GM18909 (cell line): ENCODE results near the gene MSANTD2.
"Not testable (repeated sequence)": the region's sequence is repeated elsewhere in the genome, so short reads cannot be mapped to it uniquely, and the experiment has no call there.

Experiments used
- ATAC-seq: cut with Tn5 transposase; IDR thresholded peaks from one replicate; pipeline ENCODE4 v1.9.1; 2021; ENCODE audit warnings: mild to moderate bottlenecking; ENCODE audit not compliant: unreplicated experiment, poor library complexity

The MSANTD2 gene

DNA sequence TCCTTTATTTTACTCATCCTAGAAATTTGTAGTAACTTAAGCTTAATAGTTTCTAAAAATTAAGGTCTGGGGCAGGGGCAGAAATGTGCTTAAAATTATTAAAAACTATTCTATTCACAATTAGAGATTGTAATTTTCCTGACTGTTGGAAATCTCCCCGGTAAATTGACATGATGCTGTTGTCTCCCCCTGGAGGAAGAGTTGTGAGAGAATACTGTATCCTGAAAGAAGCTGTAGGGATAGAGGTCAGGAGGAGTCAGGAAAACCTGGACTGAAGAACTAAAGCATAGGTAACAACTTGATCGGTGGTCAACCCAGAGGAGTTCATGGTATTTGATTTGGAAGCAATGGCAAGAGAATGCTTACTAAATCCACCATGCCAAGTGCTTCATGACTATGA is 21.9 kb downstream of the MSANTD2 start:
- no peak for ATAC-seq

DNA sequence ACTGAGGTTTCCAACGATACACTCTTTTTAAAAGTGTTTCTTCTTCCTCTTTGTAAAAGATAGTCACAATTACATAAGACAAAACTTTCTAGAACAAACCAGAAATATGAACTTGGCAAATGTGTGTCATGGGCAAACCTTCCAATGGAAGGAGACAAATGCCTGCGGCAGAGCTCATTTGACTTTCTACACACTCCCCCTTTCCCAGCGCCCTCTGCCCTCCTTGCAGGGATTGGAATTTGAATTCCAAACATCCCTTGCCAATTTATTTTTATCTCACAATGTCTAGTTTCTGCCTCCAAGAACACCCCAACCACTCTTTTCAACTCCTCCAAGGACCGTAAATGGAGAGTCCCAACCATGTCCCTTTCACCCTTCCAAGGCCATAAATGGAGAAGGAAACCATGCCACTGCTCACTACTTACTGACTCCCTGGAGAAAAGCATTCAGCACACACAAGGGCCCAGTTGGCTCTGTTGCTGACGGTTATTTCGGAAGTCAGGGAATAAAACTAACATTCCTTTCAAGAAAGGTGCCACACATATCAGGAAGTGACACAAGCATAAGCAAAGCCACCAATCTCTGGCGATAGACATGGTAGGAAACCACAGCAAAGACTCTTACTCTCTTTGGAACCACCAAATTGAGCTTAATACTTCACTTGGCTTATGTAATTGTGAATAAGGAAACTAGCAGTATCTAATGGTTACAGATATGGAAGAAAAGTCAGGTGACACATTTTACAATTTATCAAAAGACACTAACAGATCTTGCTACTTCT is 23.2 kb downstream of the MSANTD2 start:
- no peak for ATAC-seq

DNA sequence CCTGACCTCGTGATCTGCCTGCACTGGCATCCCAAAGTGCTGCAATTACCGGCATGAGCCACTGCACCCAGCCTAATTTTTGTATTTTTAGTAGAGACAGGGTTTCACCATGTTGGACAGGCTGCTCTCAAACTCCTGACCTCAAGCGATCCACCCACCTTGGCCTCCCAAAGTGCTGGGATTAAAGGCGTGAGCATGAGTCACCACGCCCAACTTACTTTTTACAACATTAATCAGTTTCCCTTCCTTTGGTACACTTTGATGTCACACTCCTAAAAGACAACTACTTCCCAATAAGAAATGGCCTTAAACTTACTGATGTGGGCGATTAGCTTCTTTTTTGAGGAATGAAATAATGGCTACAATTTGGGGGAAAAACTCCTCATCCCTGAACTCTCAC is 29.2 kb downstream of the MSANTD2 start:
- ATAC-seq, result not testable (repeated sequence)

DNA sequence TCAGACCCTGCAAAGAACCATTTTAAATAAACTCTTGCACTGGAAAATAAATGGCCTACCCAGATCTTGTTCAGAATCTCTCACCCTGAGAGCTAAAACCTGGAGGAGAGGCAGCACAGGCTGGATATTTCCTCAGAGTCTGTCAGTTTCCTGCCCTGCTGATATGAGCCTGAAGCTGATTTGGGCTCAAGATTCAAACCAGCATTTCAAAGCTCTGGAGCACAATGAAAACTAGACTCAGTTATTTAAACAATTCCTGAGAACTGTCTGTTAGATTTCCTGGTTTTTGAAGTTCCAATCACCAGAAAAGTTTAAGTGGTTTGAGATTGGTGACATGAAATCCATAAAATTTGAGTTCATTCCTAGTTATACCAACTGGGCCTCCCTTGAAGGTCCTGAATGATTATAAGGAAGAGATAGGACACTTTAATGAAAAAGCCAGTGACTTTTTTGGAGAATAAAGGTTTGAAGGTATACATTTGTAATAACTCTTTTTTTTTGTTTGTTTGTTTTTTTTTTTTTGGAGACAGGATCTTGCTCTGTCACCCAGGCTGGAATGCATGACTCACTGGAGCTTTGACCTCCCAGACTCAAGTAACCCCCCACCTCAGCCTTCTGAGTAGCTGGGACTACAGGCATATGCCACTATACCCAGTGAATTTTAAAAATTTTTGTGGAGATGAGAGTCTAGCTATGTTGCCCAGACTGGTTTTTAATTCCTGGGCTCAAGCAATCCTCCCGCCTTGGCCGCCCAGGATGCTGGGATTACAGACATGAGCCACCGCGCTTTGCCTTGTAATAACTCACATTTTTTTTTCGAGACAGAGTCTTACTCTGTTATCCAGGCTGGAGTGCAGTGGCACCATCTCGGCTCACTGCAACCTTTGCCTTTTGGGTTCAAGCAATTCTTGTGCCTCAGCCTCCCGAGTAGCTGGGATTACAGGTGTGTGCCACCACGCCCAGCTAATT is 30.1 kb downstream of the MSANTD2 start:
- ATAC-seq, result no peak

DNA sequence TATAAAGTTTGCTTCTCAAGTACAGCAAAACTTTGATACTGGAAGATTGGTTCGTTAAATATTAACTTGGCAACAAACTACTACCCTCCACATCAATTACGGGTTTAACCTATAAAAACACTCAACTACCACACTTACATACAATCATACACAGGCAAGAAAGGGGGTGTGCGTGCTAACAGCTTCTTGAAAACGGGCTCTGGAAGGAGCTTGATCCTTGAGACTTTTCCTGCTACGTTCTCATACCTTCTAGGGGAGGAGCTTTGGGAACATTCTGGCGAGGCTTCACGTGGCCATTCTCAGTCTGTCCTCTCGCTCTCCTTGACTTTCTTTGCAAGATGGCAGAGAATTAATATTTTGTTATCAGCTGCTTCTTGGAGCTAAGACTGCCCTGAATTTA is 31.3 kb downstream of the MSANTD2 start:
- no peak for ATAC-seq

DNA sequence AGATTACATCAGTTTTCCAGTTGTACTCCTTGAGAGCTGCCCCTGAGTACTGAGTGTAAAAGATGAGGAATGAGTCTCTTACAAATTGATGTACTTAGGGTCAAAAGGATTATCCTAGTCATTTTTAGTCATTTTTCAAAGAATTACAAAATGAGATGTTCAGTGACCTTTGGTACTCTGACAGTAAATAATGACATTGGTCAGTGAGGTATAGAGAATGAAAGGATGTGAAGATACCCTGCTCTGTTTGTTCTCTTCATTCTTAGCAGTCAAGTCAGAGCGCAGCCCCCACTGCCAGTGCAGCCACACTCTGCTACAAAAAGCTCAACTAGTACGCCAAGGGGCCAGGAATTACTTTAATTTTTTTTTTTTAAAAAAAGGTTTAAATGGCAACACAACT is 34.0 kb downstream of the MSANTD2 start:
- no peak for ATAC-seq

DNA sequence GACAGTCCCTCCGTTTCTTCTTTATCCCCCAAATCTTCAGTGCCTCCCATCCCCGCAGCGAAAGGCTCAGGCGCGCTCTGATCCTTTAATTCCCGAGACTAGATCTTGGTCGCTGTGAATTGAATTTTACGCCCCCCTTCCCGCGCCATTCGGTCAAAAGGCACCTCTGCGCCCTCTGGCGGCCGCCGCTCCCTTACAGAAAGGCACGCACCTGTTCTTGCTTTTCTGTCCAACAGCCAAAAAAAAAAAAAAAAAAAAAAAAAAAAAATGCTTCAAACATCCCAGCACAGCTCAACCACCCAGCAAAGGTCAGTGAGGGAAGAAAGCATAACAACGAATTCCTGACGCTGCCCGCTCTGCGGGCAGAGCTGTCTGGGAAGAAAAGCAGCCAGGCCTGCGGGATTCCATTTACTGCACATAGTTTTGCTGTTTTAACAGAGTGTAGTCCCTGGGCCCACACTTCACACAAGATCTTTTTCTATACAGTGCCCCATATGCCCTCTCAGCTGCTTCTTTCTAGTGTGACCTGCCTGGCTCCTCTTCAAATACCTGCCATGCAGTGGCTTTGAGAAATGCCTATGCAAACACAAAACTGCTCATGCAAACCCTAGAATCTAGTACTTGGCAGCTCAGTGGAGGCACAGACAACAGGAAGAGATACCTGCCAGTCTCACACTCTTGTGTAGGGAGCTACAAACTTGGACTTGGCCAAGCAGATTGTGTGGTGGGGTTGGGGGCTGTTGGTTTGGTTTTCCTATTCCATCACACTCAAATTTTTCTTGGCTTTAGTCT is 36.9 kb downstream of the MSANTD2 start:
- ATAC-seq, result peak; percentile 29

DNA sequence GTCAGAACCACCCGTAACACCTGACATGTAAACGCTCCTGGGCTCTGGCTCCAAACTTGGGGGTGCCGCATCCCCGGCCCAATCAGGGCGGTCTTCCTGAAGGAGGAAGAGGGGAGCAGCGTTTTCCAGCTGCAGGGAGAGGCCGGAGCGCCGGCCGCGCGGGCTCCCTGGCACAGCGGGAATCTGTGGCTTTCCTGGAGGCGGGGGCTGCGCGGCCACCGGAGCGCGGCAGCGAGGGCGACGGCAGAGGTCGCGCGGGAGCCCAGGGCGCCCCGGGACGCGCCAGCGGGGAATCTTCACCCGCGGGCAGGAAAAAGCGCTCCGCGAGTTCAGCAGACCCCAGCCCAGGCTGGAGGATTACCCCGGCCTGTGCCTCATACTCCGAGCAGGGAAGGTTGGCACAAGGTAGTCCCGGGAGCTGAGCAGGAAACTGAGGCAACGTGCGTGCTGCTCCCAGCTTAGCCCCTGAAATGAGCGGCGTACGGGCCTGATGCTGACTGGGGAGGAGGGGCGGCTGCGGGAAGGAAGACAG is 37.5 kb downstream of the MSANTD2 start:
- peak; percentile 6 for ATAC-seq

DNA sequence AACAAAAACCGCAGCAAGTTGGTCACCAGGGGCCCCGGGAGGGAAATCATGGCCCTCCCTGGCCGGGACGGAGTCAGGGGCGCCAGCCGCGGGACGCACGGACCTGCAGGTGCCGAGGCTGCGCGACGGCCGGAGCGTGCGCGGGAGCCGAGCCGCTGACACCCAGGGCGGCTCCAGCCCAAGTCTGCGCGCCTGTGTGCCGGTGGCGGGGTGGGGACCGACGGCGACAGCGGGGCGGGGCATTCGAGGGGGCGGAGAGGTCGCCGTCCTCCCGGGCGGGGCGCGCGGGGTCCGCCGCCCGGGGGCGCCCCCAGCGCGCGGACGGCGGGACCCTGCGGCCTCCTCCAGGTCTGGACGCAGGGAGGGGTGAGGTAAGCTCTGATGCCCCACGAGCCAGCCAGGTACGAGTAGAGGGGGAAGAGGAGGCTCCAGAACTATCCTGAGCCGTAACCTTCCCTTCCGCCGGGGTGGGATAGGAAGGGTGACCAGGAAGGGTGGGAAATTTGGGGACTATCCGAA is 38.0 kb downstream of the MSANTD2 start, which contains the start of gene ESAM:
Gene ESAM, minus strand, starts transcription at position 186 of the 519 bp plus-strand sequence. Its CDS starts 136 bp downstream, at position 50.
- peak; percentile 56 for ATAC-seq

DNA sequence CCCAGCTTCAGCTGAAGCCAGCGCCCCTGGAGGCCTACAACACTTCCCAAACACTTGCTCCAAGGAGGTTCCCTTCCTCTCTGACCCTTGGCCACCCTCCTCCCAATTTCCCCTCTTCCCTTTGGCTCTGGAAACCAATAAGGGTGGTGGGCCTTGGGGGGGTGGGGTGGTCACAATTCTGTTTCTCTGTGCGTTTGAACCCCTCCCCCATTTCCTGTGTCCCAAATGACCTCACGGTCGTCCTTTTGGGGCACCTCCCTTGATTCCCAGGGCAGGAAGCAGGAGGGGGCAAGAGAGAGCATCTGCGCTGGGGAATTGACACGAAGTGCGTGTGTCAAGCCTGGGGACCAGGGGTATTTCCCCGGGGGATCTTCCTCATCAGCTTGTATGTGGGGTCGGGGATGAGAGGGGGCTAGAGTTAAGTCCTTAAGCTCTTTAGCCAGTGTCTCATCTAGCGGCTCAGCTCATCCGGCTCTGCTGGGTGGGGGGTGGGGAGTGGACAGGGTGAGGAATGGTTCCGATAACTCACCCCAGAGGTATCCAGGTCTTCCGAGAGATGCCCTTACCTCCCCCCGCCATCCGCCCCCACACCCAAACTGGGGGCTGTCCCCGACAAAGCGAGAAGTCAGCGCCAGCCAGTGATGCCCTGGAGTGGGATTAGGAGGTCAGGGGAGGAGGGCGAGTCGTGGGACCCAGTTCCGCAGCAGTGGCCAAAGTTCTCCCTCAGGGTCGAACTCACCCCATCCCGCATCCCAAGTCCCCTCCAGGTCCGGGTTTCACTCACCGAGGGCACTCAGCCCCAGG is 38.7 kb downstream of the MSANTD2 start:
- ATAC-seq, result no peak

DNA sequence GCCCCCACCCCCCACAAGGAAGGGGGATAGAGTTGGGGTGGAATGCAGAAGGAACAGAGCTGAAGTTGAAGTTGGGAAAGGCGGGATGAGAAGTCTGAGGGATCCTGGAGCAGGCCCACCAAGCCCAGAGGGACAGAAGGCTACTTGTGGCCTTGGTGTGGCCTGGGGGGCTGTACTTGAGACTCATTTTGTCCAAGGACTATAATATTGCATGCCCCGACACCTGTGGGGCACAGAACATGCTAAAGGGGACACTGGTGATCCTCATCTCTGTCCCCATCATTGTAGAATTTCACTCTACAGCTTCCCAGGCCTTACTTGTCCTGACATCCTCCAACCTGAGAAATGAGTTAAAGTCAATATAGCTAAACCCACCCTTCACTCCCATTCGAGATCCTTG is 39.4 kb downstream of the MSANTD2 start:
- no peak for ATAC-seq

DNA sequence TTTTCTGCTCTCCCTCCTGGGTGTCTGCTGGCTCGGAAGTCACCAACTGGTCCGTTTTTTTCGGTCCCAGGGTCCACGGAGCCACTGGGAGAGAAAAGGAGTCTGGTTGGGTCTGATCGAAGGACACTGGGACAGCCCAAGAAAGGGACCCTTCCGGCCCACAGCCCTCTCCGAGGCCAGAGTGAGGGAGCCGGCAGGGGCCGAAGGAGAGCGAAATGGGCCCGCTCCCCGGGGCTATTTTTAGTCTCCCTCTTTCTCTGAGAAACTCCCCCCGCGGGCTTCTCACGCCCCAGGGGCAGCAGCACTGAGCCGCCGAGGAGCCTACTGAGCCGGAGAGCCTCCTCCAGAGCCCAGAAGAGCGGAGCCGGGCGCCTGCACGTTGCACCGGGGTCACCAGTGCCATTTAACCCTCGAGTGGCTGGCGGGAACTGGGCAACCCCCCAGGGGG is 40.0 kb downstream of the MSANTD2 start:
- no peak for ATAC-seq

DNA sequence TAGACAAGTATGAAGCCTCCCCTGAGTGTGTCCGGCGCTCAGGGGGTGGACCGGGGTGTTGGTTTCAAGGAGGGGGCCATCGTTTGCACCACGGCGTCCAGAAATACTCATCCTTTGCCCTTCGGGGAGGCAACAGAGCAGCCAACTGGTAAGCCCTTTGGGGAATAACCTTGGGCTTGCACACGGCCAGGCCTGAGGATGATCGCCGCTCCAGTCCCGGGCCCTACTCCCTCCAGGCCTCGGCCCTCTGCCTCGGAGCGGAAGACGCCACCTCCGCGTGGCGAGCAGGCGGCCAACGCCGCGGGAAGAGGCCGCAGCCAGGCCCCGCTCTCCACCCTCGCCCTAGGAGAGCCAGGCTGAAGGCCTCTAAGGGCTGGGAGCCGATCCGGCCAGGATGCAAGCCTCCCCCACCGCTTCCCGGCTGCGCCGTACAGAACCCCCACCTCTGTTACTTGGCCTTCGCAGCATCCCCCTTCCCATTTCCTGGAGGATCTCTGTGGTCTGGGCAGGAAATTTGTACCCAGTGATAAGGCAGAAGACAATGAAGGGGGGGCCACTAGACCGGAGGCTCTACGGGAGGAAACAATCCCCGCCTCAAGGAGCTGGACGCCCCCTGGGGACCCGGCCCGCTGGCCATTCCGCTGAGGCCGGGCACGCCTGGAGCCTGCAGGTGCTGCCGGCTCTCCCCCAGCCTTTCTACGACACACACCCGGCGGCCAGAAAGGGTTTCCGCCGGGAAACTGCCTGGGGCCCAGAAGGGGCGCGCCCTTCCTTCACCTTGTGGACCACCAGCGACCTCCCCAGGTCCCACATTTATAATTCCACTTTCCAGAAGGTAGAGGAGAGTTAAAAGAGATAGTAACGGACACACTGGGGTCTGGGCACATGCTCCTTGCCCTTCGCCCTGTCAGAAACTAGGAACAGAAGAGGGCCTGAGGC is 40.7 kb downstream of the MSANTD2 start:
- ATAC-seq, result no peak

DNA sequence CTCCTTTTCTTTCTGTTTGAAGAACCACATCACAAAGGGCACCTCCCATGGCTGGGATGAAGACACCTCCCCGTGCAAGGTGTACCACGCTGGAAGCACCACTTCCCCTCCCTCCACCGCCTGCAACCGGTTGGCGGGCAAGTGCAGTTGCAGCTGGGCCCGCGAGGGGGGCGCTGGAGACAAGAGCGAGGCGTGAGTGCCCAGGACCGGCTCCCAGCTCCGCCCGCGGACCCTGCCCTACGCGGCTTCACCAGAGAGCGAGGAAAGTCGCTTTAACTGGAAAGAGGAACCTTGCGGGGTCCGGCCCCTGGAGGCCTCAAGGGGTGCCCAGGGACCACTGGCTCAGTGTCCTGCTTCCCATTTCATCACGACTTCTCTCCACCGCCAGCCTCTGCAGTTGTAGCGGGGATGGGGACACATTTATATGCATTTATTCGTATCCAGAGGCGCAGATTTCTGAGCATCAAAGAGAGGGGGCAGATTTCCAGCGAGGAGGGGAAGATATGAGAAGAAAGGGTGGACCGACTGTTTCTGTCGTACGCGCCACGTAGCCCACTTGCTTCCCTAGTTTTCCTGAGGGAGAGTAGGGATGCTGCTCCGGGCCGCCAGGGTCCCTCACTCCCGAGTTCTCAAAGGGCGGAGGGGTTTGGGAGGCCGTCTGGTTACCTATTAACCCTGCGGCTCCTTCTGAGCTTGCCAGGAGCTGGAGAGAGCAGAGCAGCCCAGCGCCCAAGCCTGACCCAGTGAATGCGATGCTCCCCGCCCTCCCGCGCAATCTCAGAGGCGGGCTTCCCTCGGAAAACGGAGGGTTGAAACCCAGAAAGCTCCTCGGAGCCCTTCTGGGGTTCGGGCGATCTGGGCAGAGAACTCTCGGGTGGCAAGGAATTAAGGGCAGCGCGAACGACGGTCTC is 41.6 kb downstream of the MSANTD2 start:
- peak; percentile 65 for ATAC-seq

DNA sequence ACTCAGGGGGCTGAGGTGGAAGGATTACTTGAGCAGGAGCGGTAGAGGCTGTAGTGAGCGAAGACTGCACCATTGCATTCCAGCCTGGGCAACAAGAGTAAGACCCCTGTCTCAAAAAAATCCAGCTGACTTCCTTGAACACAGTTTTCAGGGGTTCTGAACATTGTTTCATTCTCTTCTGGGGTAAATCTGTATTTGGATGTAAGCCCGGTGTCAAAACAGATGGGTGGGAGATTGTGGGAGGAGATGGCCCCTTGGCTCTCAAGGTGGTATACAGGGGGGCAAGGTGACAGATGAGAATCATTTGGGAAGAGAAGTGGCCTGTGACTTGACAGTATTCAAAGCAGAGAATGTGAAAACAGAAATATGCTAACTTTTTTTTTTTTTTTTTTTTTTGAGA is 42.9 kb downstream of the MSANTD2 start:
- ATAC-seq, result no peak

DNA sequence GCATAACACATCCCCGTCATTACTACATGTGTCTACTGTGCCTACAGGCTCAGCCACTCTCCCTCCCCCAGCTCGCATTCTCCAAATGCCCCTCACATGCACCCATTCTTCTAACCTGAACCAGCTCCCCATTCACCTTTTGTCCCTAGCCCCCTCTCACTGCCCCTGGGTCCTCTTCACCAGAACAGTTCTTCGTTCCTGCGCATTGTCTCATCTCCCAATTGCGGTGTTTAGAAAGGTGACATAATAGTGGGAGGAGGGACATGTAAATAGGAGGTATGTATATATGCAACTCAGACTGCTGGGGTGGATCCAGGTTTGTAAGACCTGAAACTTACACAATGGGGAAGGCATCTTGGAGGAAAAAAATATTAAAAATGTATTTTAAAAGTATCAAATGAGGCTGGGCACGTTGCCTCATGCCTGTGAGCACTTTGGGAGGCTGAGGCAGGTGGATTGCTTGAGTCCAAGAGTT is 43.4 kb downstream of the MSANTD2 start:
- ATAC-seq, result no peak
